PC-9 (cell line): Measurements from ENCODE around the gene TSHZ3. TPM values are rescaled to one million over a fixed set of nuclear protein-coding genes. Genes with fewer than 3 reads are reported as not detected.

Experiments used
- BruUV-seq: library from RNA; stranded (reverse); fragments of 400-500 nt; replicated peaks from 2 replicates; lab custom pipeline; 2021; lab: Mats Ljungman, UMichigan
- CTCF ChIA-PET: fragments of 300-600 bp; sonication (Branson Sonifier 250); formaldehyde crosslinking; loops from one replicate; lab custom pipeline; 2022; ENCODE audit warnings: antibody characterized with exemption; lab: Charles Lee
- POLR2A ChIA-PET: fragments of 300-600 bp; sonication (Branson Sonifier 250); formaldehyde crosslinking; loops from one replicate; lab custom pipeline; 2022; ENCODE audit warnings: antibody characterized with exemption; ENCODE audit not compliant: unreplicated experiment; lab: Charles Lee
- DNase-seq, 2 experiments: peaks; one replicate each; pipeline versions ENCODE4 v3.0.0 to v3.0.0-alpha.2; 2015 to 2022; ENCODE audit warnings: mixed read lengths in 1 of 2
- H2AFZ ChIP-seq: fragments of 200-600 bp; sonication (generic); 2 replicates; pipeline ENCODE4 v1.8.1; 2017; ENCODE audit warnings: antibody characterized with exemption
- H3F3A ChIP-seq: fragments of 200-600 bp; sonication (generic); 2 replicates; pipeline ENCODE4 v1.8.1; 2017; ENCODE audit warnings: antibody characterized with exemption, mild to moderate bottlenecking, low read depth; ENCODE audit not compliant: insufficient read depth
- H3K27ac ChIP-seq: fragments of 200-600 bp; sonication (generic); 2 replicates; pipeline ENCODE4 v1.6.1; 2016; ENCODE audit warnings: mixed run types
- H3K27me3 ChIP-seq: fragments of 200-600 bp; sonication (generic); 2 replicates; pipeline ENCODE4 v1.6.1; 2016; ENCODE audit warnings: low read depth, mixed run types; ENCODE audit not compliant: insufficient read depth
- H3K36me3 ChIP-seq: fragments of 200-600 bp; sonication (generic); 2 replicates; pipeline ENCODE4 v1.6.1; 2016; ENCODE audit warnings: low read depth, mixed run types
- H3K4me1 ChIP-seq: fragments of 200-600 bp; sonication (generic); replicated peaks from 2 replicates; pipeline ENCODE4 v1.6.1; 2016; ENCODE audit warnings: mixed run types; ENCODE audit not compliant: insufficient read depth
- H3K4me2 ChIP-seq: fragments of 200-600 bp; sonication (generic); 2 replicates; pipeline ENCODE4 v1.6.1; 2017; ENCODE audit warnings: mixed run types
- H3K4me3 ChIP-seq: fragments of 200-600 bp; sonication (generic); 2 replicates; pipeline ENCODE4 v1.6.1; 2016; ENCODE audit warnings: mixed run types
- H3K79me2 ChIP-seq: fragments of 200-600 bp; sonication (generic); 2 replicates; pipeline ENCODE4 v1.6.1; 2017; ENCODE audit warnings: low read depth, mixed run types
- H3K9me2 ChIP-seq: fragments of 200-600 bp; sonication (generic); 2 replicates; pipeline ENCODE4 v1.8.1; 2017; ENCODE audit warnings: mild to moderate bottlenecking; ENCODE audit not compliant: insufficient read depth
- H3K9me3 ChIP-seq: fragments of 200-600 bp; sonication (generic); 2 replicates; pipeline ENCODE4 v1.8.1; 2016; ENCODE audit warnings: low read depth; ENCODE audit not compliant: insufficient read depth
- H4K20me1 ChIP-seq: fragments of 200-600 bp; sonication (generic); 2 replicates; pipeline ENCODE4 v1.8.1; 2017; ENCODE audit not compliant: insufficient read depth
- CTCF ChIP-seq: fragments of 200-600 bp; sonication (generic); conservative IDR thresholded peaks from 2 replicates; pipeline ENCODE4 v1.6.1; 2017; ENCODE audit warnings: mixed run types, antibody characterized with exemption, mild to moderate bottlenecking, moderate library complexity
- EZH2 ChIP-seq: fragments of 200-600 bp; sonication (generic); IDR thresholded peaks from 2 replicates; pipeline ENCODE4 v1.8.0; 2017; ENCODE audit warnings: antibody characterized with exemption, low read depth
- intact Hi-C: fragments of 100-400 bp; cut with micrococcal nuclease; formaldehyde crosslinking; loops from one replicate; pipeline ENCODE4 v1.10.0; 2022; ENCODE audit not compliant: unreplicated experiment
- total RNA-seq: library from RNA; stranded (reverse); gene quantifications from 2 replicates; pipeline ENCODE4 v1.2.3, GENCODE V29; 2021

TSHZ3 gene
- total RNA-seq, 1 experiment from 2014 or later = not detected

GRCh38 chr19:31347828-31348392 lies 1.3 kb downstream of the TSHZ3 start:
- intact Hi-C loops = no loop called here
- ChIA-PET POLR2A (no interaction called here), CTCF (no interaction called here)
- no TSS peak for BruUV-seq
- Histone ChIP-seq H3F3A (no peaks in the 10 kb centered on the region), H3K4me3 (no peak overlapping the region), H3K4me2 (no peak overlapping the region), H4K20me1 (no peaks in the 10 kb centered on the region), H3K27ac (no peak overlapping the region), H3K36me3 (no peaks in the 10 kb centered on the region), H3K9me2 (no peaks in the 10 kb centered on the region), H3K4me1 (no peaks in the 10 kb centered on the region), H3K27me3 (peaks cover 40% of the 10 kb centered on the region), H3K79me2 (no peaks in the 10 kb centered on the region), H2AFZ (no peak overlapping the region), H3K9me3 (no peaks in the 10 kb centered on the region)
- no peak for DNase-seq
- TF ChIP-seq EZH2 = no peak
- TF ChIP-seq CTCF = no peak

- peaks cover 46% of the 10 kb centered on the region for H3K27me3 ChIP-seq
- ChIA-PET CTCF (no interaction called here), POLR2A (no interaction called here)
- no peak for DNase-seq
- no peak overlapping the region for H3K27ac ChIP-seq
- H3K9me3 ChIP-seq = no peaks in the 10 kb centered on the region
- no peaks in the 10 kb centered on the region for H4K20me1 ChIP-seq
- no peaks in the 10 kb centered on the region for H3K79me2 ChIP-seq
- intact Hi-C loops = no loop called here
- no peak overlapping the region for H2AFZ ChIP-seq
- no peak overlapping the region for H3K4me2 ChIP-seq
- no peaks in the 10 kb centered on the region for H3K4me1 ChIP-seq
- H3K9me2 ChIP-seq = no peaks in the 10 kb centered on the region
- H3F3A ChIP-seq = no peaks in the 10 kb centered on the region
- no peak overlapping the region for H3K4me3 ChIP-seq
- no peaks in the 10 kb centered on the region for H3K36me3 ChIP-seq
- no peak for TF ChIP-seq CTCF
- TF ChIP-seq EZH2 = no peak
- no TSS peak for BruUV-seq
Measured at GRCh38 chr19:31347354-31347753, 1.9 kb downstream of the TSHZ3 start.

- DNase-seq = no peak
- H3K27ac ChIP-seq = no peak overlapping the region
- H3K4me3 ChIP-seq = no peak overlapping the region
- CTCF ChIA-PET = no interaction called here
- no peaks in the 10 kb centered on the region for H3F3A ChIP-seq
- no peak overlapping the region for H2AFZ ChIP-seq
- no peaks in the 10 kb centered on the region for H3K79me2 ChIP-seq
- TF ChIP-seq CTCF (no peak), EZH2 (no peak)
- H4K20me1 ChIP-seq = no peaks in the 10 kb centered on the region
- H3K9me2 ChIP-seq = no peaks in the 10 kb centered on the region
- POLR2A ChIA-PET = no interaction called here
- intact Hi-C loops = no loop called here
- no peaks in the 10 kb centered on the region for H3K36me3 ChIP-seq
- no peaks in the 10 kb centered on the region for H3K9me3 ChIP-seq
- no TSS peak for BruUV-seq
- no peaks in the 10 kb centered on the region for H3K4me1 ChIP-seq
- H3K27me3 ChIP-seq = peaks cover 54% of the 10 kb centered on the region
- no peak overlapping the region for H3K4me2 ChIP-seq
Measured at GRCh38 chr19:31346184-31347059, 2.8 kb downstream of the TSHZ3 start.
